GM19043 (cell line): ENCODE measurements around the gene GPR155.
"Not testable (repeated sequence)": the region's sequence is repeated elsewhere in the genome, so short reads cannot be mapped to it uniquely, and the experiment has no call there.

ENCODE experiments used
- ATAC-seq: cut with Tn5 transposase; IDR thresholded peaks from one replicate; pipeline ENCODE4 v1.9.1; 2021; ENCODE audit warnings: low read depth; ENCODE audit not compliant: unreplicated experiment

GPR155 gene

DNA sequence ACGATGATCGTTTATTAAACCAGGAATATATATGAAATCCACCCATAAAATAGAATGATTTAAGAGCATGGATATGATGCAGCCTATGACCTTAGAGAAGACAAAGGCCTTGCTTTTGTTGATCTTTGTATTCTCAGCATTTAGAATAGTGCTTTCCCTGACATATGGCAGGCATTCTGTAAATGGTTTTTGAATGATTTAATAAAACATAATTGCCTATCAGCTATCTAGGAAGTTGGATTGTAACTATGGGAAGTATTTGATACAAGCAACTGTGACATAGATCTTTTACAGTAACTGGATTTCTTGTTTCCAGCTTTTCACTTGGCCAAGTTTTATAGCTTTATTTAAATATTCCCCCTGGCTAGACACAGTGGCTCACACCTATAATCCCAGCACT is 5.1 kb upstream of the GPR155 start:
- ATAC-seq: no peak

DNA sequence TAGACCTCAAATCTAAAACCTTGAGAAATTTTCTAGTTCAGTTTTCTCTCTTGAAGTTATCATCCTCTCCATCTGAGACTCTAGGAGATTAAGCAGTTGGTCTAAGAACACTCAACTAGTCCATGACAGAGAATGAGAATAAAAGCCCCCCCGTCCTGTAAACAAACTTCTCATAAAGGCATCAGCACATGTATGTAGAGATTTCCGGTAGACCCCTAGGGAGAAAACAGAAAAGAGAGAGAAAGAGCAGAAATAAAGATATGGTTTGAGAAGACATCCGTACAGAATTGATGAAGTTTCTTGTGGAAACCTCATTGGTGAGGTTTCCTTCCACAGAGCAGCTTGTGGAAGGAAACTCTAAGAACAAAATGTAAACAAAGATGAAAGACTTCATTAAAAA is 3.2 kb upstream of the GPR155 start:
- ATAC-seq: no peak

GRCh38 chr2:174489520-174489919 is 2.7 kb upstream of the GPR155 start:
- ATAC-seq: not testable (repeated sequence)

- no peak for ATAC-seq
Observed at GRCh38 chr2:174487820-174488162, 962 bp upstream of the GPR155 start.

- ATAC-seq: peak; percentile 82
Observed at GRCh38 chr2:174487108-174487819, 435 bp upstream of the GPR155 start.

DNA sequence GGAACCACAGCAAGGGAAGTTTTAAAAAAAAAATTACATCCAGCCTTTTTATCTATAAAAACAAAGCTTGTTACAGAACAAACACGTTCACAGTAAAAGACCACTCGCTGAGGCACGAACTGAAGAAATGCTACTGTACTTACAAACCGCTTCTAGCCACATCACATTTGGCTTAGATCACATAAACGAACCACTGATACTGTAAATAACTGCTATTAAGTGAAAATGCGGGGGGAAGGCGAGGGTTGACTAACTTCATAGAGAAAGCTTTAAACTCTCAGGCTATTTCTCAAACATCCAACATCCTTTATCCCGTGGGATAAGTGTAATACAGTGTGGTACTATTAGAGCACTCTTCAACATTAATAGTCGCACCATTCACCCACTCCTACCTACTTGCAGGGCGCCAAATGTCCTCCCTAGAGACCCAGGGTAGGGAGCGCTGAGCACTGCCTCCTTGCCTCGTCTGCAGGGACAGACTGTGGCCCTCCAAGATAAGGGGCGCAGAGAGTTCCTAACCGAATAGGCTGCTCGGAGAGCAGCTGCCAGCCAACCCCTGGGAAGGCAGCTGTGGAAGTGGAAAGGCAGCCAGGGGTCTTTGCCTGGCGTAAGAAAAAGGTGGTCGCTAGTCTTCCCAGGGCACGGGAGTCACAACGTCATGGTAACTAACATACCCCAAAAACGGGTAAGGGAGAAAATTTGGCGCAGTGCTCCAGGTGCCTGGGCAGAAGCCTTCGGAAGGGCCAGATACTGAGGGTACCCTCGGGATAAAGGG is 854 bp downstream of the GPR155 start:
- peak; percentile 29 for ATAC-seq

GRCh38 chr2:174485045-174485444 is 1.8 kb downstream of the GPR155 start:
- ATAC-seq: not testable (repeated sequence)

- ATAC-seq: no peak
Observed at GRCh38 chr2:174484573-174484972, 2.3 kb downstream of the GPR155 start.

- no peak for ATAC-seq
Observed at GRCh38 chr2:174482854-174483253, 4.0 kb downstream of the GPR155 start.

- no peak for ATAC-seq
Observed at GRCh38 chr2:174477759-174478158, 9.1 kb downstream of the GPR155 start.

- ATAC-seq: no peak
Observed at GRCh38 chr2:174473796-174474195, 13.0 kb downstream of the GPR155 start.

- ATAC-seq: no peak
Observed at GRCh38 chr2:174465327-174465726, 21.5 kb downstream of the GPR155 start.

GRCh38 chr2:174461221-174461620 is 25.6 kb downstream of the GPR155 start:
- ATAC-seq: no peak

- no peak for ATAC-seq
Observed at GRCh38 chr2:174454566-174454965, 32.3 kb downstream of the GPR155 start.

- ATAC-seq: no peak
Observed at GRCh38 chr2:174450021-174450816, 36.6 kb downstream of the GPR155 start.

DNA sequence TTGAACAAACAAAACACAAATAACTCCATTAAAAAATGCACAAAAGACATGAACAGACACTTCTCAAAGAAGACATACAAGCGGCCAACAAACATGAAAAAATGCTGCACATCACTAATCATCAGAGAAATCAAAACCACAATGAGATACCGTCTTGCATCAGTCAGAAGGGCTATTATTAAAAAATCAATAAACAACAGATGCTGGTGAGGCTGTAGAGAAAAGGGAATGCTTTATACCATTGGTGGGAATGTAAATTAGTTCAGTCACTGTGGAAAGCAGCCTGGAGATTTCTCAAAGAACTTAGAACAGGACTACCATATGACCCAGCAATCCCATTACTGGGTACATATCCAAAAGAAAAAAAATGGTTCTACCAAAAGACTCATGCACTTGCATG is 37.8 kb downstream of the GPR155 start:
- no peak for ATAC-seq

GRCh38 chr2:174446531-174446930 is 40.3 kb downstream of the GPR155 start:
- ATAC-seq: no peak

DNA sequence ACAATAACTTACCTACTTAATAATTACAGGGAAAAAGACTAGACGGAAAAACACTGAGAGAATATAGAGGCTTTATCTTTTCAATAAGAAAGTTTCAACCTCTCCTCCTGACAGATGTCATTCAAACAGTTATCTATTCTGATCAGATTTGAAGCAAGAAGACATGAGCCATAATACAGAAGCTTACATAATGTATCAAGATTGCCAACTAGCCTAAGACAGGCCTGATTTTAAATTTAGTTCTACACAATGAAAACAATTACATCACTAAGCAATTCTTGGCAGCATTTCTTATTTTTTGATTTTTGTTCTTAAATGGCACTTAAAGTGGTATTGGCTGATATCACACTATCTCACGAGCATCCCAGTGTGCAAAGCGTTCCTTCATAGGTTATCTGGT is 41.6 kb downstream of the GPR155 start:
- ATAC-seq: no peak

- no peak for ATAC-seq
Observed at GRCh38 chr2:174444761-174445160, 42.1 kb downstream of the GPR155 start.

DNA sequence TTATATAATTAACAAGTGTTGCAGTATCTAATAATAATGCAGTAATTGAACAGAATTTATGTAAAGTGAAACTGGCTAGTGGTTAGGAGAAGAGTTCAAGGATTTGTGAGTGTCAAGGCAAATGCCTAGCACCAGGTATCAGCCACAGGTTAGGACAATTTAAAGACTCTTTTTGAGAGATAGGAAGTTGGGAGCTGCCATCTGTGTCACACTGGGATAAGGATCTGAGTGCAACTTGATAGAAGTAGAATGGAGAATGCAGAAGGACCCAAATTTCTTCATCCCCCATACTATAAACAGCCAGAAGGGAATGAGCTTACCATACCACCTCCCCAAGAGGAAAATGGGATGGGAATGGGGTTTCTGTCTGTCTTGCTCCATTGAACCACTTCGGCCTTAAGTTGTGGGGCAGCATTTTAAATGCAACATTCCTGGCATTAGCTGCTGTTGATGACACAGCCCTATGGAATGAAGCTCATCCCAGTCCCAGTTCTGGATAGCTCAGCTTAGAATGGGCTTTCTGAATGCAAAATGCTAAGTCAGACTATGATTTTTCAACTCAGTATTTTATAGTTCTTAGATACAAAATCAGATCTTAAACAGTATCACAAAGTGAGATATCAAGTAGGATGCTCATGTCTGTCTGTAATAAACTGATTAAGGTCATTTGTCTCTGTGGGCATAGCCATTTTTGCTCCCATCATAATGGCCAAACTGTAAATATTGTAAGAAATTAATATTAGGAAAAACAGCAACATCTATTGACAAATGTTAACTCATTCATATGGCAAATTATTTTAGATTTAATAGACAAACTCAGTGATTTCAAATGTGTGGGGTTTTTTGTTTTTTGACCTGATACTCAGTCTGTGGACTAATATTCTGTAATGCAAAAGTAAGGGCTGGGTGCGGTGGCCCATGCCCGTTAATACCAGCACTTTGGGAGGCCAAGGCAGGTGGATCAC is 44.0 kb downstream of the GPR155 start:
- ATAC-seq: no peak
